Right renal cortex interstitium (tissue), 3 donors: ENCODE data around the gene XXYLT1. TPM values are rescaled to one million over a fixed set of nuclear protein-coding genes. Genes with fewer than 3 reads are reported as not detected.

Source experiments
- DNase-seq, 3 donors: peaks; one replicate each; pipeline ENCODE4 v3.0.0-alpha.2; 2013; ENCODE audit warnings: low read depth in 3 of 3, low spot score in 2 of 3
- polyA plus RNA-seq, 3 donors: library from polyadenylated mRNA; unstranded; fragments of 120-200 nt; gene quantifications; one replicate each; pipeline ENCODE4 v1.2.1, GENCODE V29; 2013; ENCODE audit not compliant: insufficient read length in 3 of 3

The XXYLT1 gene
- polyA plus RNA-seq, 3 donors: 29.7 to 32.4 (median 30.3) TPM

DNA sequence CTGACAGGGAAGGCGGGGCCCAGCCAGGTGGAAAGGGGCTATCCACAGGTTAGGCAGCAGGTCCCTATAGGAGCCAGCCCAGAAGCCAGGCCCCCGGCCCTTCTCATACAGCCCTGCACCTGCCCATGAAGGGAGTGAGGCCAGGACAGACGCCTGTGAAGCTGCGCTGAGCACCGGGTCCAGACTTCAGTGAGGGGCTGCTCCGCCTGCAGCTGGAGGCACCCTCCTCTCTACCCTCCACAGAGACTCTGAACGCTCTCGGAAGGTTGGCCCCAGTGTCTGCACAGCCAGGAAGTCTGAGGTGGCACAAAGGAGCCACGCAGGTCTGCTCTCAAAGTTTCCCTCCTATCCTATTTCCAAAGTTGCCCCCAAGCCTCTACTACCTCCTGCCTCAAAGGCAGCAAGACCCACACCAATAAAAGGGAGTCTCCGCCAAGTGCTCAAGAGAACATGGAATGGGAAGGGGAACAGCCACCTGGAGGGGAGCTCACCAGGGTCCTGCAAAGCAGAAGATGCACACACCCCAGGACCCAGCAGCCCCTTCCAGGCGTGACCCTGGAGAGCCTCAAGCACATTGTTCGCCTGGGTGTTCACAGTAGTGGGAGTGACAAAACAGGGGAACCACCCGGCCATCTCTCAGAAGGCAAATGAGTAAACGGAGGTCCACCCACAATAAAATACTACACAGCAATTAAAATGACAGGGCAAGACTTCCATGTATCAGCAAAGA, 19.5 kb downstream of the XXYLT1 start:
- no peak for DNase-seq

DNA sequence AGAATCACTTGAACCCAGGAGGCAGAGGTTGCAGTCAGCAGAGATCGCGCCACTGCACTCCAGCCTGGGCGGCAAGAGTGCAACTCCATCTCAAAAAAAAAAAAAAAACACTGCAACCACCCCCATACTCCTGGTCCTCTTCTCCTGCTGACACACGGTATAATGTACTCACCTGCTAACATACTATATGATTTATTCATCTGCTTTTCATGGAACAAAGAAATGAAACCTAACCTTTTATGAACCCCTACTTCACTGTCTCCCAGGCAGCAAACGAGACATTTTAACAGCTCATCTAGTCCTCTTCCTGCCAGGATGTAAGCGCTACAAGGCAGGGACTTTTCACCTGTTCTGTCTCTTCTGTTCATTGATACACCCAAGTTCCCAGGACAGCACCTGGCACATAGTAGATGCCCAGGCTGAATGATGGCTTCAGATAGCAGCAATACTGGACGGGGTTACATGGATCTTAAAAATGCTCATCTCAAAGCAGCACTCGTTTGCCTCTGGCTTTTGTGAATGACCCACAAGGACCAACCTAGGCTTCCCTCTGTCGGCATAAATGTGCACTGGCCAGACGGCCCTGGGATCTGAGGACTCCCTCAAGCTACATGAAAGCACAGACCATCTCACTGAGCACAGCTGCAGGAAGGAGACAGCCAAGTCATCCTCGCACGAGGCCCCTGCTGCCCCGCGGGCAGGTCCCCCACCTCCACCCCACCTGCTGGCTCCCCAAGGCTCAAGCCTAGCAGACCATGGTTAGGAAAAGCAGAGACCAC, 20.3 kb downstream of the XXYLT1 start:
- no peak for DNase-seq

DNA sequence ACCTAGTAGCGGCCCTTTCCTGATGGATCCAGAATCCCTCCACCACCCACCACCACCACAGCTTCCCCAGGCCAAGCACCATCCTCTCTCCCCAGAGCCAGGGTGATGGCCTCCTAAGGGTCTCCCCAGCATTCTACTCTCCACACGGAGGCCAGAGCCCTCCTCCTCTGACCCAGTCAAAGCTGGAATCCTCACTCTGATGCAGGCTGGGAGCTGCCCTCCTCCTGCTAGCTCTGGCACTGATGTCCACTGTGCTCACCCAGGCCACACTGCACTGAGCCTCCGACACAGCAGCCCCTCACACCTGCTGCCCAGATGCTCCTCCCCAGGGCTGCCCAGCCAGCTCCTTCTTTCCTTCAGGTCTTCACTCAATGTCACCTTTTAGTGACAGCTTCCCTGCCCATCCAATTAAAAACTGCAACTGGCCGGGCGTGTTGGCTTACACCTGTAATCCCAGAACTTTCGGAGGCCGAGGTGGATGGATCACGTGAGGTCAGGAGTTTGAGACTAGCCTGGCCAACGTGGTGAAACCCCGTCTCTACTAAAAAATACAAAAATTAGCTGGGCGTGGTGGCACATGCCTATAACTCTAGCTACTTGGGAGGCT, 21.0 kb downstream of the XXYLT1 start:
- no peak for DNase-seq

DNA sequence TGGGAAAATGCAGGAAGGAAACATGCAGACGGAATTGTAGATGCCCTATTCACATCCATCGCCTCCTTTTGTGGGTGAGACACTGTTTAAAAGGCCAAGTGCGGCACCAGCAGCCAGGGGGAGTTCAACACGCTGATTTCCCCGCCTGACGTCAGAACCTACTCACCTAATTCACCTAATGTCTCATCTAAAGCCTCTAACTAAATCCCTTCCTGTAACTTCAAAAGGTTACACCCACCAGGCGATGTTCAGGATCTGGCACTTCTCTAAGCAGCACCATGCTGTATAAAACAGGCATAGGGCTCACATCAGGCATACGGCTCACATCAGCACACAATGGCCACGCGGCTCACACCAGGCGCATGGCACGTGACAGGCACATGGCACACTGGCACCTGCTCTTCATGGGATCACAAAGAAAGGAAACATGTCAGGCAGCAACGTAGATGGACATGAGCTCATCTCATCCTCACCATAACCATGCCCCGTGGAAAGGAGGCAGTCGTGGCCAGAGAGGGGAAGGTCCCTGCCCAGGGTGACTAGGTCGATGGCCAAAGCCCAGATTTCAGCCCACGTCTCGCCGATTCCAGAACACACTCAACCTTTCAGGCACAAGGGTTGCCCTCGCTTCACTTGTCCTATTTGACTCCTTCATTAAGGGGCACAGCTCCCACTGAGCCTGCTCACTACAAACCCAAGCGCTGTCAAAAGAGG, 21.7 kb downstream of the XXYLT1 start:
- DNase-seq: no peak

DNA sequence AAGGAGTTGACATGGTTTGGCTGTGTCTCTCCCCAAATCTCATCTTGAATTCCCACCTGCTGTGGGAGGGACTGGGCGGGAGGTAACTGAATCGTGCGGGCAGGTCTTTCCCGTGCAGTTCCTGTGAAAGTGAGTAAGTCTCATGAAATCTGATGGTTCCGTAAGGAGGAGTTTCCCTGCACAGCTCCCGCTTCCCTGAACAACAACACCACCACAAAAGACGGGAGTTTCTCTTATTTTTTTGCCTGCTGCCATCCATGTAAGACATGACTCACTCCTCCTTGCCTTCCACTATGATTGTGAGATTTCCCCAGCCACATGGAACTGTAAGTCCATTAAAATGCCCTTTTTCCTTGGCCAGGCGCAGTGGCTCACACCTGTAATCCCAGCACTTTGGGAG, 22.7 kb downstream of the XXYLT1 start:
- no peak for DNase-seq

DNA sequence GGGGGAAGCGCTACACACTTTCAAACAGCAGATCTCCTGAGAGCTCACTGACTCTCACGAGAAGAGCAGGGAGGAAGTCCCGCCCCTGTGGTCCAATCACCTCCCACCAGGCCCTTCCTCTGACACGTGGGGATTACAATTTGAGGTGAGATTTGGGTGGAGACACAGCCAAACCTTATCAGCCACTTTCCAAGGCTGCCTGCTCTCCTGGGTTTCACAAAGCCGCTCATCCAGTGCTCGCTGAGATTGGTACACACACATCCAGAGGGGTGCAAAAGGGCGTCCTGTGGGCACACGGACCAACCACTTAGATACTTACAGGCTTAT, 23.1 kb downstream of the XXYLT1 start:
- DNase-seq: no peak

DNA sequence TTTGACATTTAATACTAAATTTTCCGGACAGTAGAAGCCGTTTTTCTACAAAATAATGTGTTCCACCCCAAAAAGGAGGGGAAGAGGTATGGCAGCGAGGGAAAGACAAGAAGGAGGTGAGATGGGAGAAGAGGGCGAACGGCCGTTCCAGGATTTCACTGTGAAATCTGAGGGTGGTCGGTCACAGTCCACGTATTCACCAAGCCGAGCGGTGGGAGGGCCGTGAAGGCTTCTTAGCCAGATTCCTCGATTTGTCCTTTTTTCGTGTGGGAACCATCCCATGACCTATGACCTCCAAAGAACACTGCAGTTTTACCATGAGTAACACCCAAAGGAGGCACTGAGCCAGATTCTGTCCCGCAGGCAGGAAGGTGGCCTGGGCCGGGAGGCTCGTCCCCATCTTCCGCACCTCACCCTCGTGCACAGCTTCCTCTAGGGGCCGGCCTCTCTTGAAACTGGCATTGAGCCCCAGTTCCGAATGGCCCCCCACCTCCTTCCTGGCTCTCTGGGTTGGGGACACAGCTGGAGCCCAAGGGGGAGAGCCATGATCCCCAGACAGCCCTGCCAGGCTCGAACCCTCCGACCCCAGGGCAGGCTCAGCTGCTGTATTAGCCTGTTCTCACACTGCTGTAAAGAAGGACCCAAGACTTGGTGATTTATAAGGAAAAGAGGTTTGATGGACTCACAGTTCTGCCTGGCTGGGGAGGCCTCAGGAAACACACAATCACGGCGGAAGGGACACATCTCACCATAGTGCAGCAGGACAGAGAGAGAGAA, 23.7 kb downstream of the XXYLT1 start:
- no peak for DNase-seq

DNA sequence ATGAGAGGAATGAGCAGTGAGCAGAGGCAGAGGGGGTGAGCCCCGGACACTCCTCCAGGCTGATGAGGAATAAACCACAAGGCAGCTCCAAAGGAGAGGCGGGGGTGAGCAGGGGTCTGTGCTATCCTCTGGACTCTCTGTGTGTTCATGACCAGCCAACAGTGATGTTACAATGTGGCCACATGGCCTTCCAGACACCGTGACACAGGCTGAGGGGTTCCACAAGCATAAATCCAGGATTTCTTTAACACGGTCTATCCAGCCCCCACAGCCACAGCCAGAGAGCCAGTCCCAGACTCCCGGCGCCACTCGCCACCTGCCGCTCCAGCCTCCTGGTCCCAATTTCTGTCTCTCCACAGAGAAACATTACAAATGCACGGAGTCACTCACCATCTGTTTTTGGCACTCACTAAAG, 24.4 kb downstream of the XXYLT1 start:
- no peak for DNase-seq

DNA sequence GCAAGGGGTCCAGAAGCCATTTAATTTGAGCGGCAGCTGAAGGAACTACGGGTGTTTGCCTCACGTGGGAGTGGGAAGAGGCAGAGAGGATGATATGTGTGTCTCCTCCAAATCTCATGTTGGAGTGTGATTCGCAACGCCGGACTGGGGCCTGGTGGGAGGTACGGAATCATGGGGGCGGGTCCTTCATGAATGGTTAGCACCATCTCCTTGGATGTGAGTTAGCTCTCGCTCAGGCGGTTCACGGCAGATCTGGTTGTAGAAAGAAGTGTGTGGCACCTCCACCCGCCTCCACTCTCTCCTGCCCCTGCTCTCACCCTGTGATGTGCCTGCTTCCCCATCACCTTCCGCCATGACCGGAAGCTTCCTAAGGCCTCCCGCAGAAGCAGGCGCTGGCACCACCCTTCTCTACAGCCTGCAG, 25.4 kb downstream of the XXYLT1 start:
- DNase-seq: no peak

DNA sequence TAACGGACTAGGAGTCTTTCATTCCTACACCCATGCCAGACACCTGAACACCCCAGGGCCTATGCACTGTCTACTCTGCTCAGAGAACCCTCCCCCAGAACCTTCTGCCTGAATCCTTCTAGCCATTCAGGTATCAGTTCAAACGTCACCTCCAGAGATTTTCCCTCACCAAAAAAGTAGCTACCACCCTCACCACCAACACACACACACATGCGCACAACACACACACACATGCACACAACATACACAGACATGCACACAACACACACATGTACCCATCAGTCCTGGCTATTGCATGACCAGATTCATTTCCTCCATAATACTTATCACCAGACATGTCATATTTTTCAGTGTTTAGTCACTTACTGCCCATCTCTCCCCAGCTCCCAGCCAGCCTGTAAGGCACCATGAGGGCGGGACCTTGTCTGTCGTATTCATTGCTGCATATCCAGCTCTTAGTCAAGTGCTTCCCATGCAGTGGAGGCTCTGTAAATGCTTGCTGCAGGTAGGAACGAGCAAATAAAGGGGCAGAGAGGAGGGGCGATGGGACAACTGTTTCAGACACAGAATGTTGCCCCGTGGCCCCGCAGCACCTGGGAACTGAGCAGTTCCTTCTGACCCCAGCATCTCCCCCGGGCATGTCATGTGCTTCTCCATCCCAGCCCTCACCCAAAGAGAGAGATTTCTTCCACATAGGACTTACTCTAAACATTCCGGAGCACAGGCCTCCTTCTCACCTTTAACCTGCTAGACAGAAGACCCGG, 29.2 kb downstream of the XXYLT1 start:
- no peak for DNase-seq

DNA sequence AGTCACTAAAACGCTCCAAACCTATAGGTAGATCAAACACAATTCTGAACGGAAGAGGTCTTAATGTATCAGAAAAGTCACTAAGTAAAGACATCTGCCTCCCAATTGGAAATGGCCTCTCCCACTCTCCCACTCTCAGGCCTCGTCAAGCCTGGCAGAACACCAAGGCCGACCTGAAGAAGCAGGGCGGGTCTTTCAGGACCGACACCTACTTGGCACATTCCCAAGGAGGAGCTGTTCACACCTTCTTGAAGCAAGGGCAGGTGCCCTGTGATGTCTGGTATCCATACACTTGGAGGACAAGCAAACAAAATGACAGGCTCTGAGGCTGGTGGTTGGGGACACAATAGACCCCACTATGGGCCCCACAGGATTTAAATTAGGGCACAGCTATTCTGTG, 30.0 kb downstream of the XXYLT1 start:
- DNase-seq: no peak

DNA sequence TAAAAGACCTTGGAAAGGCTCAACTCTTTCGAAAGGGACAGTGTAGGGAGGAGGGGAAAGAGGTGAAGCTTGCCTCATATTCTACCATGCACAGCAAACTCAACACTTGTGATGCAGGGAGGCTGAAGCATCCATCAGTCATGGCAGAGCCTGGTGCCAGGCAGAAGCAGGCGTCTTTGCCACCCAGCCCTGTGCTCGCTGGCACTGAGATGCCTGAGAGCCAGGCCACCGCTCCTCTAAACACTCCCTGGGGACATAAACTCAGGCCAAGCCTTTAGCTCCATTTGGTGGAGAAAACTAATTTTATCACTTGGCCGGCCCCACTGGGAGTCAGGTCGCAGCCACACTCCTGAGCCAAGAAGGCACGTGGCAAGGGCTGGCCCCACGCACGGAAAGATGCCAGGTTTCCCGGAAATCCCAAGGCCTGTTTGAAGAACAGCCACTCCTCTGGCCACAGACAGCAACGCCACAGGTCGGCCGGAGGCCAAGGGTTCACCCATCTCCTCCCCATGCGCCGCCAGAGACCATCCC, 30.7 kb downstream of the XXYLT1 start:
- DNase-seq: no peak

DNA sequence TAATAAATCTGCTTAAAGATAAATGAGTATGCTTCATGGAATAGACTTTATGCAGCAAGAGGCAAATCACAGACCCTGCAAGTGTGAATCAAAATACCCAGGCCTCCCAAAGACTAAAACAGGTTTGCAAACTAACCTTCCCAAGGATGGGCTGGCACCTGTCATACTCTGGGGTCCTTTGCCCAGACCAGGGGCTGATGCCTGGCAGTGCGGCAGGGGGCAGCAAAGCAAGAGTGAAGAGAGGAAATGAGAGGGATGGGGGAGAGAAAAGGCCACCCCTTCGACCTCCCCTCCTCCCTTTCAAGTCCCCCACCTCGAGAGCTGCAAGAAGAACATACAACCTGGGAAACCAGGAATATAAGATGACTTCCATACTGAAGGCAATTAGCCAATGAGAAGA, 31.8 kb downstream of the XXYLT1 start:
- no peak for DNase-seq

DNA sequence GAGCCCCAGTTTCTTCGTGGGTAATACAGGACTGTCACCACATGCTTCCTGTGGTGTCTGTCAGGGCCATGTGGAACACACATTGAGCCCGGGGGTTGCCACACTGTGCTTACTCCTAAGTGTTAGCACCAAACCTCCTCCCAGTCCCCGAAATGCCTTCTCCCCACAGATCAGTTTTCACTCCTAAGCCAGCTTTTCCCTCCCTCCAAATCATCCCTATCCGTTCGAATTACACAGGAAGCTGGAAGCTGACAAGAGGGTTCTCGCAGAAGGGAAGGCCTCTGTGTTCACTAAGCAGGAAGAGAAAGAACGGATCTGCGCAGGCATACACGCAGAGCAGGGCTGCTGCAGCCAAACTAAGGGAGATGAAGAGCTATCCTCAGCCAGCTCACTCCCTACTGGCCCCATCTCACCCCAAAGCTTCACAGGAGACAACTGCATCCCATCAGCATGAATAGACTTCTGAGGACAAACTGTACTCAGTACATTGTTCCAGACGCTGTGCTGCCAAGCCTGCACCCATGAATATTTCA, 32.3 kb downstream of the XXYLT1 start:
- DNase-seq: no peak

DNA sequence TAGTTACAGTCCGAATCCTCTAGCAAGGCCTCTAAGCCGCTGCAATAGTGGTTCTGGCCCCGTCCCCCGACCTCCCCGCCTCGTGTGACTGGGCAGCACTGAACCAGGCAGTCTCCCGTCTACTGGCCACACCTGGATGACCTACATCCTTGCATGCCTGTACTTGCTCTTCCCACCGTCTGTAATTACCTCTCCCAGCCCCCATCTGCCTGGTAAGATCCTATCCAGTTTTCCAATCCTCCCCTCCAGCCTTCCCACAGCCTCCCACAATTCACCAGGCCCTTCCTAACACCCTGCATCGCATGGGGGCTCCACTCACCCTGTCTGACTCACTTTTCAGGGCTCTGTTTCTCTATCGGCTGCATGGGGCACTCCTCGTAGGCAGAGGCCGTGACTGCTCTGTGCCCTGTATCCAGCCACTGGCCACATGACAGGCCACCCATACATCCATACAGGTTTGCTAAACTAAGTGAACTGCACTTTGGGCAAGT, 32.8 kb downstream of the XXYLT1 start:
- DNase-seq: no peak

DNA sequence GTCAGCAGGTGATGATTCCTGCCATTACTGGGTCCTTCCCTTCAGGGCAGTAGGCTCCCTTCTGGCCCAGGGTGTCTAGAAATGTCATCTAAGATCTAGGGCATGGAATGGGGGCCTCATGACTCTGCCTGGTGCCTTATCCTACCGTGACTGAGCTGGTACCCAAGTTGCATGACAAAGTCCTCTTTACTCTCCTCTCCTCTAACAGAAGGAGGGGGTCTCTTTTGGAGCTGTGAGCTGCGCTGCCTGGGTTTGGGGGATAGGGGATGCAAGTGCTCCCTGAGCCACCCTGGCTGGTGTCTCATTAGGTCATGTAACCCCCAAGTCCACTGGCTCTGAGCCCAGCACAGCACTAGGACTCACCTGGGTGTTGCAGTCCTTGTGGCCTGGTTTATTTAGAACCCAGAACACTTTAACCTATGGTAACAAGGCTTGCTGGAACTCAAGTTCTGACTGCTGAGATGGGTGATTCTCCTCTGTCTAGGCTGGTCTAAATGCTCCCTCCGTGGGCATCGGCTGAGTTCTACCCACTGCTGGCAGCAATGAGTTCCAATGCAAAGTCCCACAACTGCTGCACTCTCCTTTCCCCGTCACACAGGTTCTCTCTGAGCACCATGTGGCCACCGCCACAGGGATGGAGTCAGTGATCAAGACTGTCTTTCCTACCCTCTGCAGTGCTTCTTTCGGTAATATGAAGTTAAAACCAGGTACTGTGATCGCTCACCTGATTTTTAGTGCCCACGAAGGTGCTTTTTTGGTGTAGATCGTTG, 34.0 kb downstream of the XXYLT1 start:
- DNase-seq: no peak

DNA sequence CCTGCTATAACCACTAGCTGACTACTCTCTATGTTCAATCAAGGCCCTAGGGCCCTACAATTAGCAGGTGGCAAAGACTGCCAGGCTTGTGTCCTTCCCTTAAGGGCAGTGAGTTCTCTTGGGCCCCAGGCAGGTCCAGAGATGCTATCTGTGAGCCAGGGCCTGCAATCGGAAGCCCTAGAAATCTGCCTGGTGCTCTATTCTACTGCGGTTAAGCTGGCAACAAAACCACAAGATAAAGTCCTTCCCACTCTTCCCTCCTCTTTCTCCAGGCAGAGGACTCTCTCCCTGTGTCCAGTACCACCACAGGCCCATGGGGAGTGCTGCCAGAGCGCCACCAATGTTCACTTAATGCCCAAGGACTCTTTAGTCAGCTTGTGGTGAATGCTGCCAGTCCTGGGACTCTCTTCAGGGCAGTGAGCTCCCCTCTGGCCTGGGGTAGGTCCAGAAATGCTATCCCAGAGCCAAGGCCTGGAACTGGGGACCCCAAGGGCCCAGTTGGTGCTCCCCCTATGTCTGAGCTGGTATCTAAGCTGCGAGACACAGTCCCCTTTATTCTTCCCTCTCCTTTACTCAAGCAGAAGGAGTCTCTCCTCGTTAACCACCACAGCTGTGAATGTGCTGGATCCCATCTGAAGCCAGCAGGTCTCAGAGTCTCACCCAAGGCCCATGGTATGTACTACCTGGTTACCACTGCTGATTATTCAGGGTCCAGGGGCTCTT, 34.7 kb downstream of the XXYLT1 start:
- DNase-seq: no peak

DNA sequence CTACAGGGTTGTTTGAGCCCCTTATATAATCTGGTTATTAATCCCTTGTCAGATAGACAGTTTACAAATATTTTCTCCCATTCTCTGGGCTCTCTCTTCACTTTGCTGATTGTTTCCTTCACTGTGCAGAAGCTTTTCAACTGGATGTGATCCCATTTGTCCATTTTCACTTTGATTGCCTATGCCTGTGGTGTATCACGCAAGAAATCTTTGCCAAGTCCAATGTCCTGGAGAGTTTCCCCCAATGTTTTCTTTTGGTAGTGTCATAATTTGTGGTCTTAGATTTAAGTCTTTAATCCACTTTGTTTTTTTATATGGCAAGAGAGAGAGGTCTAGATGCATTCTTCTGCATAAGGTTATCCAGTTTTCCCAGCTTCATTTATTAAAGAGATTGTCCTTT, 40.7 kb downstream of the XXYLT1 start:
- DNase-seq: no peak
